B cell (primary cell): ENCODE measurements around the gene FCGBP.
A peak's percentile ranks its signal among the peaks of the same experiment; 100 is the strongest.

ENCODE experiments used
- CTCF ChIP-seq: fragments of 200-600 bp; IDR thresholded peaks from one replicate; pipeline ENCODE4 v1.8.0; 2022; ENCODE audit warnings: antibody characterized with exemption, mild to moderate bottlenecking
- EZH2 ChIP-seq: IDR thresholded peaks from 2 replicates; pipeline ENCODE4 v1.6.1; 2012; ENCODE audit warnings: borderline replicate concordance, low read depth, mild to moderate bottlenecking, moderate library complexity, low read length; ENCODE audit not compliant: insufficient read depth, poor library complexity, severe bottlenecking

DNA sequence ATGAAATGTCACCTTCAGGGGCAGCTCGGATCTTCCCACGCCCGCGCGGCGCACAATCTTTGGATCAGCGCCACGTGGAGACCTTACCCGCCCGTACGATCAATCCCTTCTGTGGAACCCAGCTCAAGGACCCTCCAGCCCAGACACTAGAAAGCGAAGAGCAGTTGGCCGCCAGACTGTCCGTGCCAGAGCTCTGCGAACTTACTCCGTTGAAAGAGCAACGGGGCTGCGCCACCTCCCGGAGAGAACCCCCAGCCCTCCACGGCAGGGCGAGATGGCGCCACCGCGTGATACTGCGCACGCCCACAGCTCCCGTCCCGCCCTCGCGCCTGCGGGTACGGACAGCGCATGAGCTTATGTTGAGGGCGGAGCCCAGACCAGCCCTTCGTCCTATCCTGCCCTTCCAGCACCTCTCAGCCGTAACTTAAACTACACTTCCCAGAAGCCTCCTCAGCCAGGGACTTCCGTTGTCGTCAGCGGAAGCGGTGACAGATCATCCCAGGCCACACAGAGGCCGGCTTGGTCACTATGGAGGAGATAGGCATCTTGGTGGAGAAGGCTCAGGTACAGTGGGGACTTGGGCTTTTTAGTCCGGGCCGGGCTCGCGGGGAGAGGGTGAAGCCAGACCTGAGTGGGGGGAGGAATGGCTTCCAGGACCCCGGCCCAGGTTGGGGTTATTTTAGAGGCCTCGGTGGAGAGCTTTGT lies 36.4 kb upstream of the FCGBP start, which contains the start of gene PSMC4:
- TF ChIP-seq CTCF (peak; percentile 83), EZH2 (no peak)
